WTC11 (cell line): ENCODE results near the gene KEAP1. TPM values are rescaled to one million over a fixed set of nuclear protein-coding genes. Genes with fewer than 3 reads are reported as not detected.

Experiments
- ATAC-seq: fragments of 200-7000 bp; cut with Tn5 transposase; 2 replicates; pipeline ENCODE4 v1.10.0; 2021; ENCODE audit warnings: mild to moderate bottlenecking, moderate library complexity
- CTCF ChIA-PET: fragments of 300-600 bp; sonication (Branson Sonifier 250); formaldehyde crosslinking; loops from one replicate; lab custom pipeline; 2021; ENCODE audit warnings: antibody characterized with exemption; lab: Charles Lee
- POLR2A ChIA-PET: fragments of 350-600 bp; sonication (Branson Sonifier 250); formaldehyde crosslinking; loops from one replicate; lab custom pipeline; 2021; ENCODE audit warnings: antibody characterized with exemption; lab: Charles Lee
- DNase-seq: peaks from one replicate; pipeline ENCODE4 v3.0.0; 2021; ENCODE audit warnings: low spot score
- H3K27ac Mint-ChIP-seq: 2 replicates; pipeline ENCODE4 v1.8.0; 2021; ENCODE audit warnings: mixed read lengths
- H3K27me3 Mint-ChIP-seq: 2 replicates; pipeline ENCODE4 v1.8.0; 2021; ENCODE audit warnings: low read depth, mild to moderate bottlenecking, moderate library complexity, mixed read lengths
- H3K36me3 Mint-ChIP-seq: 2 replicates; pipeline ENCODE4 v1.8.0; 2021; ENCODE audit warnings: mixed read lengths
- H3K4me1 Mint-ChIP-seq: 2 replicates; pipeline ENCODE4 v1.8.0; 2022; ENCODE audit warnings: mixed read lengths
- H3K4me3 Mint-ChIP-seq: 2 replicates; pipeline ENCODE4 v1.8.0; 2021; ENCODE audit warnings: mild to moderate bottlenecking, moderate library complexity, mixed read lengths
- H3K9me3 Mint-ChIP-seq: 2 replicates; pipeline ENCODE4 v1.8.0; 2021; ENCODE audit warnings: mixed read lengths
- ATF1 ChIP-seq: sonication (generic); formaldehyde crosslinking; IDR thresholded peaks from 2 replicates; pipeline ENCODE4 v1.8.1; 2023; ENCODE audit warnings: mild to moderate bottlenecking, moderate library complexity, missing genetic modification reagents
- FOXJ3 ChIP-seq: sonication (generic); formaldehyde crosslinking; IDR thresholded peaks from 2 replicates; pipeline ENCODE4 v1.9.0; 2021; ENCODE audit warnings: missing genetic modification reagents, mild to moderate bottlenecking, borderline replicate concordance
- FOXK1 ChIP-seq: sonication (generic); formaldehyde crosslinking; IDR thresholded peaks from 2 replicates; pipeline ENCODE4 v1.8.0; 2022; ENCODE audit warnings: mild to moderate bottlenecking, moderate library complexity, missing genetic modification reagents
- FOXP1 ChIP-seq: sonication (generic); formaldehyde crosslinking; IDR thresholded peaks from 2 replicates; pipeline ENCODE4 v1.8.0; 2022; ENCODE audit warnings: missing genetic modification reagents, mild to moderate bottlenecking, moderate library complexity, borderline replicate concordance
- JUN ChIP-seq: sonication (generic); formaldehyde crosslinking; IDR thresholded peaks from 2 replicates; pipeline ENCODE4 v1.8.0; 2023; ENCODE audit warnings: mild to moderate bottlenecking, missing genetic modification reagents
- KAT7 ChIP-seq: sonication (generic); formaldehyde crosslinking; IDR thresholded peaks from 2 replicates; pipeline ENCODE4 v1.8.1; 2023; ENCODE audit warnings: missing genetic modification reagents, mild to moderate bottlenecking, borderline replicate concordance
- MYBL2 ChIP-seq: sonication (generic); formaldehyde crosslinking; IDR thresholded peaks from 2 replicates; pipeline ENCODE4 v1.8.1; 2023; ENCODE audit warnings: mild to moderate bottlenecking, moderate library complexity, missing genetic modification reagents
- NFATC4 ChIP-seq: fragments of 250-450 bp; sonication (Bioruptor Pico); IDR thresholded peaks from 2 replicates; pipeline ENCODE4 v1.9.0; 2021; ENCODE audit warnings: mild to moderate bottlenecking
- NFE2L1 ChIP-seq: sonication (generic); formaldehyde crosslinking; IDR thresholded peaks from 2 replicates; pipeline ENCODE4 v1.8.1; 2023; ENCODE audit warnings: missing genetic modification reagents
- NR2C2 ChIP-seq: sonication (generic); formaldehyde crosslinking; IDR thresholded peaks from 2 replicates; pipeline ENCODE4 v1.8.0; 2022; ENCODE audit warnings: mild to moderate bottlenecking, missing genetic modification reagents
- NR3C1 ChIP-seq: sonication (generic); formaldehyde crosslinking; conservative IDR thresholded peaks from 2 replicates; pipeline ENCODE4 v1.8.1; 2023; ENCODE audit warnings: low read depth, mild to moderate bottlenecking, missing genetic modification reagents
- SMAD4 ChIP-seq: sonication (generic); formaldehyde crosslinking; IDR thresholded peaks from 2 replicates; pipeline ENCODE4 v1.8.0; 2022; ENCODE audit warnings: mild to moderate bottlenecking, missing genetic modification reagents
- SP1 ChIP-seq: sonication (generic); formaldehyde crosslinking; conservative IDR thresholded peaks from 2 replicates; pipeline ENCODE4 v1.8.1; 2022; ENCODE audit warnings: missing genetic modification reagents
- ZBTB21 ChIP-seq: sonication (generic); formaldehyde crosslinking; IDR thresholded peaks from 2 replicates; pipeline ENCODE4 v1.8.1; 2023; ENCODE audit warnings: mild to moderate bottlenecking, missing genetic modification reagents, borderline replicate concordance
- ZNF263 ChIP-seq: sonication (generic); formaldehyde crosslinking; IDR thresholded peaks from 2 replicates; pipeline ENCODE4 v1.8.1; 2022; ENCODE audit warnings: low read depth, mild to moderate bottlenecking, moderate library complexity, missing genetic modification reagents
- total RNA-seq: library from RNA; stranded (reverse); gene quantifications from 3 replicates; pipeline ENCODE4 v1.2.3, GENCODE V29; 2021
- TF ChIP-seq, protein P1 (sequence below): sonication (generic); formaldehyde crosslinking; IDR thresholded peaks from 2 replicates; pipeline ENCODE4 v1.8.0; 2022; ENCODE audit warnings: mild to moderate bottlenecking, missing genetic modification reagents
- TF ChIP-seq, protein P2 (sequence below): sonication (generic); formaldehyde crosslinking; conservative IDR thresholded peaks from 2 replicates; pipeline ENCODE4 v1.8.1; 2023; ENCODE audit warnings: mild to moderate bottlenecking, low read depth, missing genetic modification reagents, moderate library complexity
- TF ChIP-seq, protein P3 (sequence below): sonication (generic); formaldehyde crosslinking; IDR thresholded peaks from 2 replicates; pipeline ENCODE4 v1.8.0; 2022; ENCODE audit warnings: mild to moderate bottlenecking, missing genetic modification reagents
- TF ChIP-seq, protein P4 (sequence below): fragments of 200-600 bp; IDR thresholded peaks from 2 replicates; pipeline ENCODE4 v1.8.0; 2022; ENCODE audit warnings: antibody characterized with exemption
- TF ChIP-seq, protein P5 (sequence below): sonication (generic); formaldehyde crosslinking; IDR thresholded peaks from 2 replicates; pipeline ENCODE4 v1.8.0; 2022; ENCODE audit warnings: missing genetic modification reagents
- TF ChIP-seq, protein P6 (sequence below): sonication (generic); formaldehyde crosslinking; IDR thresholded peaks from 2 replicates; pipeline ENCODE4 v1.8.1; 2023; ENCODE audit warnings: mild to moderate bottlenecking, missing genetic modification reagents, borderline replicate concordance

The KEAP1 gene
- total RNA-seq, 1 experiment from 2014 or later: 68.7 TPM

DNA sequence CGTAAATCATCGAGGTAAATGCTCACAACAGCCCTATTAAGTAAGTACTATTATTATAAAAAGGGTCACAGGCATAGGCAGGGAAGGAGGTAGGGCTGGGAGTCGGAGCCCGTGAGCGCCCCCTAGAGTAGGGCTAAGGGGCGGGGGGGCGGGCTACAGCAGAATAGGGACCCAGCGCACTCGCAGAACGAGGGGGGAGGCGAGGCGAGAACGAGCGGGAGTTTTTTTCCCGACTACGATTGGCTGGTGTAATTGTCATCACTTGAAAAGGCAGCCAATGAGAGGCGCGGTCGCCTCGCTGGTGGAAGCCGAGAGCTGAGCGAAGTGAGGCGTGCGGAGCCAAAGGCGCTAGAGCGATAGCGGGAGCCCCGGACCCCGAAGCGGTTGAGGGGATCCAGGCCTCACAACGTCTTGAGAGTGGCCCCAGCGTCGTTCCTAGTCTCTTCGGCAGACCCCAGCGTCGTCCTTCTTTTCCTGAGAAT lies 24.2 kb downstream of the KEAP1 start (continued):
- TF ChIP-seq, protein P1, sequence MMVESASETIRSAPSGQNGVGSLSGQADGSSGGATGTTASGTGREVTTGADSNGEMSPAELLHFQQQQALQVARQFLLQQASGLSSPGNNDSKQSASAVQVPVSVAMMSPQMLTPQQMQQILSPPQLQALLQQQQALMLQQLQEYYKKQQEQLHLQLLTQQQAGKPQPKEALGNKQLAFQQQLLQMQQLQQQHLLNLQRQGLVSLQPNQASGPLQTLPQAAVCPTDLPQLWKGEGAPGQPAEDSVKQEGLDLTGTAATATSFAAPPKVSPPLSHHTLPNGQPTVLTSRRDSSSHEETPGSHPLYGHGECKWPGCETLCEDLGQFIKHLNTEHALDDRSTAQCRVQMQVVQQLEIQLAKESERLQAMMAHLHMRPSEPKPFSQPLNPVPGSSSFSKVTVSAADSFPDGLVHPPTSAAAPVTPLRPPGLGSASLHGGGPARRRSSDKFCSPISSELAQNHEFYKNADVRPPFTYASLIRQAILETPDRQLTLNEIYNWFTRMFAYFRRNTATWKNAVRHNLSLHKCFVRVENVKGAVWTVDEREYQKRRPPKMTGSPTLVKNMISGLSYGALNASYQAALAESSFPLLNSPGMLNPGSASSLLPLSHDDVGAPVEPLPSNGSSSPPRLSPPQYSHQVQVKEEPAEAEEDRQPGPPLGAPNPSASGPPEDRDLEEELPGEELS: peak; percentile 87
- TF ChIP-seq, protein P2, sequence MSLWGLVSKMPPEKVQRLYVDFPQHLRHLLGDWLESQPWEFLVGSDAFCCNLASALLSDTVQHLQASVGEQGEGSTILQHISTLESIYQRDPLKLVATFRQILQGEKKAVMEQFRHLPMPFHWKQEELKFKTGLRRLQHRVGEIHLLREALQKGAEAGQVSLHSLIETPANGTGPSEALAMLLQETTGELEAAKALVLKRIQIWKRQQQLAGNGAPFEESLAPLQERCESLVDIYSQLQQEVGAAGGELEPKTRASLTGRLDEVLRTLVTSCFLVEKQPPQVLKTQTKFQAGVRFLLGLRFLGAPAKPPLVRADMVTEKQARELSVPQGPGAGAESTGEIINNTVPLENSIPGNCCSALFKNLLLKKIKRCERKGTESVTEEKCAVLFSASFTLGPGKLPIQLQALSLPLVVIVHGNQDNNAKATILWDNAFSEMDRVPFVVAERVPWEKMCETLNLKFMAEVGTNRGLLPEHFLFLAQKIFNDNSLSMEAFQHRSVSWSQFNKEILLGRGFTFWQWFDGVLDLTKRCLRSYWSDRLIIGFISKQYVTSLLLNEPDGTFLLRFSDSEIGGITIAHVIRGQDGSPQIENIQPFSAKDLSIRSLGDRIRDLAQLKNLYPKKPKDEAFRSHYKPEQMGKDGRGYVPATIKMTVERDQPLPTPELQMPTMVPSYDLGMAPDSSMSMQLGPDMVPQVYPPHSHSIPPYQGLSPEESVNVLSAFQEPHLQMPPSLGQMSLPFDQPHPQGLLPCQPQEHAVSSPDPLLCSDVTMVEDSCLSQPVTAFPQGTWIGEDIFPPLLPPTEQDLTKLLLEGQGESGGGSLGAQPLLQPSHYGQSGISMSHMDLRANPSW (CRISPR knock-in tag): no peak
- TF ChIP-seq, protein P3, sequence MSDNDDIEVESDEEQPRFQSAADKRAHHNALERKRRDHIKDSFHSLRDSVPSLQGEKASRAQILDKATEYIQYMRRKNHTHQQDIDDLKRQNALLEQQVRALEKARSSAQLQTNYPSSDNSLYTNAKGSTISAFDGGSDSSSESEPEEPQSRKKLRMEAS (CRISPR knock-in tag): peak; percentile 98
- TF ChIP-seq FOXK1 (CRISPR knock-in tag) (peak; percentile 64; the same call in 1 of the 2 replicates), FOXP1 (CRISPR knock-in tag) (peak; percentile 57; the same call in 1 of the 2 replicates), NFE2L1 (CRISPR knock-in tag) (peak; percentile 74; the same call in 1 of the 2 replicates), ZBTB21 (CRISPR knock-in tag) (no peak), KAT7 (no peak), ZNF263 (CRISPR knock-in tag) (no peak)
- TF ChIP-seq, protein P4, sequence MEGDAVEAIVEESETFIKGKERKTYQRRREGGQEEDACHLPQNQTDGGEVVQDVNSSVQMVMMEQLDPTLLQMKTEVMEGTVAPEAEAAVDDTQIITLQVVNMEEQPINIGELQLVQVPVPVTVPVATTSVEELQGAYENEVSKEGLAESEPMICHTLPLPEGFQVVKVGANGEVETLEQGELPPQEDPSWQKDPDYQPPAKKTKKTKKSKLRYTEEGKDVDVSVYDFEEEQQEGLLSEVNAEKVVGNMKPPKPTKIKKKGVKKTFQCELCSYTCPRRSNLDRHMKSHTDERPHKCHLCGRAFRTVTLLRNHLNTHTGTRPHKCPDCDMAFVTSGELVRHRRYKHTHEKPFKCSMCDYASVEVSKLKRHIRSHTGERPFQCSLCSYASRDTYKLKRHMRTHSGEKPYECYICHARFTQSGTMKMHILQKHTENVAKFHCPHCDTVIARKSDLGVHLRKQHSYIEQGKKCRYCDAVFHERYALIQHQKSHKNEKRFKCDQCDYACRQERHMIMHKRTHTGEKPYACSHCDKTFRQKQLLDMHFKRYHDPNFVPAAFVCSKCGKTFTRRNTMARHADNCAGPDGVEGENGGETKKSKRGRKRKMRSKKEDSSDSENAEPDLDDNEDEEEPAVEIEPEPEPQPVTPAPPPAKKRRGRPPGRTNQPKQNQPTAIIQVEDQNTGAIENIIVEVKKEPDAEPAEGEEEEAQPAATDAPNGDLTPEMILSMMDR: peak; percentile 77; the same call in 1 of the 2 replicates
- TF ChIP-seq, all 79 proteins: peak for 25

DNA sequence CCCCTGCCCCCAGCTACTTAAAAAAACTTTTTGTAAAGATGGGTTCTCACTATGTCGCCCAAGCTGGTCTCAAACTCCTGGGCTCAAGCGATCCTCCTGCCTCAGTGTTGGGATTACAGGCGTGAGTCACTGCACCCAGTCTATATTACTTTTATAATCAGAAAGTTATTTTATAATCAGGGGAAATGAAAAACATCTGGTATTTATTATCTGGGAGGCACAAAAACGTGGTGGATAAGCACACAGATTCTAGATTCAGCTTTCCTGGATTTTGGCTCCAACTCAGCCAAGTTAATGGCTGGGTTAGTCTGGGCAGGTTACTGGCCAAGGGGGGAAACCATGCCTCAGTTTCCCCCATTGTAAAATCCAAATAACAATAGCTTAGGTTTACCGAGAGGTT lies 24.7 kb downstream of the KEAP1 start:
- H3K9me3 Mint-ChIP-seq: no peaks in the 10 kb centered on the region
- peaks cover 22% of the 10 kb centered on the region for H3K27me3 Mint-ChIP-seq
- no peak for ATAC-seq
- TF ChIP-seq ATF1 (CRISPR knock-in tag): no peak
- no peak for TF ChIP-seq NR3C1 (CRISPR knock-in tag)
- TF ChIP-seq, protein P5, sequence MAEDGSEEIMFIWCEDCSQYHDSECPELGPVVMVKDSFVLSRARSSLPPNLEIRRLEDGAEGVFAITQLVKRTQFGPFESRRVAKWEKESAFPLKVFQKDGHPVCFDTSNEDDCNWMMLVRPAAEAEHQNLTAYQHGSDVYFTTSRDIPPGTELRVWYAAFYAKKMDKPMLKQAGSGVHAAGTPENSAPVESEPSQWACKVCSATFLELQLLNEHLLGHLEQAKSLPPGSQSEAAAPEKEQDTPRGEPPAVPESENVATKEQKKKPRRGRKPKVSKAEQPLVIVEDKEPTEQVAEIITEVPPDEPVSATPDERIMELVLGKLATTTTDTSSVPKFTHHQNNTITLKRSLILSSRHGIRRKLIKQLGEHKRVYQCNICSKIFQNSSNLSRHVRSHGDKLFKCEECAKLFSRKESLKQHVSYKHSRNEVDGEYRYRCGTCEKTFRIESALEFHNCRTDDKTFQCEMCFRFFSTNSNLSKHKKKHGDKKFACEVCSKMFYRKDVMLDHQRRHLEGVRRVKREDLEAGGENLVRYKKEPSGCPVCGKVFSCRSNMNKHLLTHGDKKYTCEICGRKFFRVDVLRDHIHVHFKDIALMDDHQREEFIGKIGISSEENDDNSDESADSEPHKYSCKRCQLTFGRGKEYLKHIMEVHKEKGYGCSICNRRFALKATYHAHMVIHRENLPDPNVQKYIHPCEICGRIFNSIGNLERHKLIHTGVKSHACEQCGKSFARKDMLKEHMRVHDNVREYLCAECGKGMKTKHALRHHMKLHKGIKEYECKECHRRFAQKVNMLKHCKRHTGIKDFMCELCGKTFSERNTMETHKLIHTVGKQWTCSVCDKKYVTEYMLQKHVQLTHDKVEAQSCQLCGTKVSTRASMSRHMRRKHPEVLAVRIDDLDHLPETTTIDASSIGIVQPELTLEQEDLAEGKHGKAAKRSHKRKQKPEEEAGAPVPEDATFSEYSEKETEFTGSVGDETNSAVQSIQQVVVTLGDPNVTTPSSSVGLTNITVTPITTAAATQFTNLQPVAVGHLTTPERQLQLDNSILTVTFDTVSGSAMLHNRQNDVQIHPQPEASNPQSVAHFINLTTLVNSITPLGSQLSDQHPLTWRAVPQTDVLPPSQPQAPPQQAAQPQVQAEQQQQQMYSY: no peak
- no peak for TF ChIP-seq MYBL2
- no peak for TF ChIP-seq JUN (CRISPR knock-in tag)
- TF ChIP-seq FOXP1 (CRISPR knock-in tag): no peak
- no peak for TF ChIP-seq SP1 (CRISPR knock-in tag)
- TF ChIP-seq FOXJ3: no peak
- TF ChIP-seq NFATC4: no peak
- TF ChIP-seq, protein P6, sequence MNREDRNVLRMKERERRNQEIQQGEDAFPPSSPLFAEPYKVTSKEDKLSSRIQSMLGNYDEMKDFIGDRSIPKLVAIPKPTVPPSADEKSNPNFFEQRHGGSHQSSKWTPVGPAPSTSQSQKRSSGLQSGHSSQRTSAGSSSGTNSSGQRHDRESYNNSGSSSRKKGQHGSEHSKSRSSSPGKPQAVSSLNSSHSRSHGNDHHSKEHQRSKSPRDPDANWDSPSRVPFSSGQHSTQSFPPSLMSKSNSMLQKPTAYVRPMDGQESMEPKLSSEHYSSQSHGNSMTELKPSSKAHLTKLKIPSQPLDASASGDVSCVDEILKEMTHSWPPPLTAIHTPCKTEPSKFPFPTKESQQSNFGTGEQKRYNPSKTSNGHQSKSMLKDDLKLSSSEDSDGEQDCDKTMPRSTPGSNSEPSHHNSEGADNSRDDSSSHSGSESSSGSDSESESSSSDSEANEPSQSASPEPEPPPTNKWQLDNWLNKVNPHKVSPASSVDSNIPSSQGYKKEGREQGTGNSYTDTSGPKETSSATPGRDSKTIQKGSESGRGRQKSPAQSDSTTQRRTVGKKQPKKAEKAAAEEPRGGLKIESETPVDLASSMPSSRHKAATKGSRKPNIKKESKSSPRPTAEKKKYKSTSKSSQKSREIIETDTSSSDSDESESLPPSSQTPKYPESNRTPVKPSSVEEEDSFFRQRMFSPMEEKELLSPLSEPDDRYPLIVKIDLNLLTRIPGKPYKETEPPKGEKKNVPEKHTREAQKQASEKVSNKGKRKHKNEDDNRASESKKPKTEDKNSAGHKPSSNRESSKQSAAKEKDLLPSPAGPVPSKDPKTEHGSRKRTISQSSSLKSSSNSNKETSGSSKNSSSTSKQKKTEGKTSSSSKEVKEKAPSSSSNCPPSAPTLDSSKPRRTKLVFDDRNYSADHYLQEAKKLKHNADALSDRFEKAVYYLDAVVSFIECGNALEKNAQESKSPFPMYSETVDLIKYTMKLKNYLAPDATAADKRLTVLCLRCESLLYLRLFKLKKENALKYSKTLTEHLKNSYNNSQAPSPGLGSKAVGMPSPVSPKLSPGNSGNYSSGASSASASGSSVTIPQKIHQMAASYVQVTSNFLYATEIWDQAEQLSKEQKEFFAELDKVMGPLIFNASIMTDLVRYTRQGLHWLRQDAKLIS (CRISPR knock-in tag): no peak
- no peak for TF ChIP-seq NR2C2 (CRISPR knock-in tag)
- no peak for TF ChIP-seq SMAD4 (CRISPR knock-in tag)

More for the DNA sequence above, 24.7 kb downstream of the KEAP1 start:
- Mint-ChIP-seq H3K36me3 (no peaks in the 10 kb centered on the region), H3K4me1 (peaks cover 4% of the 10 kb centered on the region), H3K4me3 (no peak overlapping the region), H3K27ac (no peak overlapping the region)
- ChIA-PET POLR2A (no interaction called here), CTCF (interaction anchor here (0.5 to 2.1 kb wide), 18 partner anchors 9 to 380 kb away, joined by 3 to 28 read pairs (median 6); partner anchors contain the start of genes CDC37, ICAM1 and TMED1)
- DNase-seq: no peak
